HepG2 (cell line): ENCODE measurements around the gene WTAP. TPM values are rescaled to one million over a fixed set of nuclear protein-coding genes. Genes with fewer than 3 reads are reported as not detected.

ENCODE experiments used
- ARNT2 ChIP-seq: sonication (generic); formaldehyde crosslinking; IDR thresholded peaks from 2 replicates; pipeline ENCODE4 v1.8.0; 2022; ENCODE audit warnings: mild to moderate bottlenecking, low read depth, missing genetic modification reagents, moderate library complexity
- FOXA1 ChIP-seq, 2 experiments: fragments of 450-650 bp in 1 of 2; sonication (generic) in 1 of 2; formaldehyde crosslinking in 1 of 2; IDR thresholded peaks; 2 replicates each; pipeline versions ENCODE4 v1.4.0 to v1.6.1; 2016 to 2020; ENCODE audit warnings: missing genetic modification reagents in 1 of 2
- GABPB1 ChIP-seq: IDR thresholded peaks from 2 replicates; pipeline ENCODE4 v1.6.1; 2016; ENCODE audit warnings: mild to moderate bottlenecking, missing genetic modification reagents, moderate library complexity, missing compliant biosample characterization
- NPAS2 ChIP-seq: sonication (generic); formaldehyde crosslinking; IDR thresholded peaks from 2 replicates; pipeline ENCODE4 v1.8.0; 2022; ENCODE audit warnings: mild to moderate bottlenecking, missing genetic modification reagents, borderline replicate concordance
- PHF20 ChIP-seq: sonication (generic); formaldehyde crosslinking; IDR thresholded peaks from 2 replicates; pipeline ENCODE4 v1.5.0; 2020; ENCODE audit warnings: mild to moderate bottlenecking, missing genetic modification reagents
- RORA ChIP-seq: sonication (generic); formaldehyde crosslinking; IDR thresholded peaks from 2 replicates; pipeline ENCODE4 v1.5.0; 2020; ENCODE audit warnings: mild to moderate bottlenecking, missing genetic modification reagents, moderate library complexity
- SIX4 ChIP-seq: sonication (generic); formaldehyde crosslinking; IDR thresholded peaks from 2 replicates; pipeline ENCODE4 v1.4.0; 2020; ENCODE audit warnings: missing genetic modification reagents
- SNAPC2 ChIP-seq: sonication (generic); formaldehyde crosslinking; IDR thresholded peaks from 2 replicates; pipeline ENCODE4 v1.8.1; 2022; ENCODE audit warnings: mild to moderate bottlenecking, missing genetic modification reagents
- SRY ChIP-seq: sonication (generic); formaldehyde crosslinking; IDR thresholded peaks from 2 replicates; pipeline ENCODE4 v1.8.0; 2022; ENCODE audit warnings: mild to moderate bottlenecking, missing genetic modification reagents
- ZNF225 ChIP-seq: sonication (generic); formaldehyde crosslinking; IDR thresholded peaks from 2 replicates; pipeline ENCODE4 v1.4.0; 2020; ENCODE audit warnings: mild to moderate bottlenecking, missing genetic modification reagents
- ZNF24 ChIP-seq: fragments of 450-650 bp; IDR thresholded peaks from 2 replicates; pipeline ENCODE4 v1.6.1; 2017; ENCODE audit warnings: antibody characterized with exemption, mild to moderate bottlenecking
- ZNF317 ChIP-seq: sonication (generic); formaldehyde crosslinking; IDR thresholded peaks from 2 replicates; pipeline ENCODE4 v1.5.0; 2020; ENCODE audit warnings: mild to moderate bottlenecking, missing genetic modification reagents
- ZNF407 ChIP-seq: sonication (generic); formaldehyde crosslinking; IDR thresholded peaks from one replicate; pipeline ENCODE4 v1.5.1; 2020; ENCODE audit warnings: mild to moderate bottlenecking, missing genetic modification reagents; ENCODE audit errors: not compliant biosample characterization
- ZNF543 ChIP-seq: sonication (generic); formaldehyde crosslinking; IDR thresholded peaks from 2 replicates; pipeline ENCODE4 v1.4.0; 2020; ENCODE audit warnings: mild to moderate bottlenecking, missing genetic modification reagents
- ZNF557 ChIP-seq: sonication (generic); formaldehyde crosslinking; IDR thresholded peaks from 2 replicates; pipeline ENCODE4 v1.4.0; 2020; ENCODE audit warnings: missing genetic modification reagents
- ZNF710 ChIP-seq: sonication (generic); formaldehyde crosslinking; IDR thresholded peaks from 2 replicates; pipeline ENCODE4 v1.5.0; 2020; ENCODE audit warnings: mild to moderate bottlenecking, missing genetic modification reagents, borderline replicate concordance
- polyA plus RNA-seq, 8 experiments: library from polyadenylated mRNA; depleted of rRNA in 3 of 8; stranded (reverse) in 7 of 8; unstranded in 1 of 8; fragments of >200 nt; fragmentation: Illumina TruSeq in 4 of 8; extraction: Trizol in 4 of 8; gene quantifications; 2 replicates each; pipeline versions ENCODE4 v1.2.1 to v1.2.3, GENCODE V29; 2011 to 2016; ENCODE audit warnings: low read depth in 4 of 8, missing spikeins in 1 of 8, mixed read lengths in 1 of 8; ENCODE audit not compliant: insufficient read depth in 1 of 8
- total RNA-seq, 5 experiments: library from RNA; depleted of rRNA; stranded (reverse); fragments of >200 nt; fragmentation: Illumina TruSeq; extraction: Trizol; gene quantifications; 2 replicates each; pipeline ENCODE4 v1.2.3, GENCODE V29; 2016; ENCODE audit warnings: low read depth in 1 of 5
- TF ChIP-seq, protein P1 (sequence below): sonication (generic); formaldehyde crosslinking; IDR thresholded peaks from 2 replicates; pipeline ENCODE4 v1.8.0; 2022; ENCODE audit warnings: mild to moderate bottlenecking, missing genetic modification reagents

Gene WTAP
- total and polyA plus RNA-seq, 2 of the 13 experiments (the other 11 are each of a cell fraction or from before 2014, with no cell fraction given) = 31.6 to 167 TPM

DNA sequence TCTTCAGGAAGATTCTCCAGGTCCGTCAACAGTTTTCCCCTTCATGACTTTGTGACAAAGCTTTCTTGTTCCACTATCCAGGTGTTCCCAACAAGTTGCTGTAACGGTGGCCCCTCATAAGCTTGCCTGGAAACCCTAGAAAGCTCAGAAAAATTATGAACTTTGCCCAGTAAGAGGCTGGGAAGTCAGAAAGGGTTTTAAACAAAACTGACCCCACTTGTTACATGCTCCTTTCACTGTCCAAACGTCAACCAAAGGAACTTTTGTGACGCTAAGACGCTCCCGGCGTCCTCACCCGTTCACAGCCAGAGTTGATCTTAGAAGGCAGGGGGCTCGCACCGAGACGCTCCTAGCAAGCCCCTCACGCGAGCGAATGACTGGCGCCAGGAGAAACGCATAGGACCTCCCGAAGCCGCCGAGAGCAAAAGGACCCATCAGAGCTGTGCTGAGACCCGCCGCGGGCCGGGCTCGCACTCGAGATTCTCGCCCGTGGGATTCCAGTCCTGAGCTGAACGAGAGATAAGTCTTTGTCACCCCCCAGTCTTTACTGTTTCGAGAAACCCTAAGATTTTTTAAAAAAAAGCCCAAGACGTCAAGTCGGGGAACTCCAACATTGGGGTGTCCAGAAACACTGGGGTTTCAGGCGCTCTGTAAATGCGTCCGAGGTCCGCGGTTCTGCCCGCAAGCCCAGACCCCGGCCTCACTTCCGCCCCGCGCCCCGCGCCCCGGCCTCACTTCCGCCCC lies 34.0 kb downstream of the WTAP start (continued):
- TF ChIP-seq ZNF407 (CRISPR knock-in tag) (no peak), ZNF557 (CRISPR knock-in tag) (no peak), RORA (CRISPR knock-in tag) (no peak), ZNF317 (CRISPR knock-in tag) (no peak), ZNF24 (no peak), SIX4 (CRISPR knock-in tag) (no peak), ZNF543 (no peak), GABPB1 (CRISPR knock-in tag) (0 out of 2 replicates have a peak, but pooled peaks have one; percentile 76), SNAPC2 (no peak; the same call in 1 of the 2 replicates), ARNT2 (0 out of 2 replicates have a peak, but pooled peaks have one; percentile 34), PHF20 (CRISPR knock-in tag) (0 out of 2 replicates have a peak, but pooled peaks have one; percentile 36), NPAS2 (CRISPR knock-in tag) (no peak), FOXA1 (IDR thresholded peaks at IDR 0.05) (no peak), FOXA1 (CRISPR knock-in tag; IDR thresholded peaks at IDR 0.05) (no peak), ZNF225 (CRISPR knock-in tag) (no peak), SRY (CRISPR knock-in tag) (no peak), ZNF710 (no peak; the same call in 1 of the 2 replicates)
- TF ChIP-seq, protein P1, sequence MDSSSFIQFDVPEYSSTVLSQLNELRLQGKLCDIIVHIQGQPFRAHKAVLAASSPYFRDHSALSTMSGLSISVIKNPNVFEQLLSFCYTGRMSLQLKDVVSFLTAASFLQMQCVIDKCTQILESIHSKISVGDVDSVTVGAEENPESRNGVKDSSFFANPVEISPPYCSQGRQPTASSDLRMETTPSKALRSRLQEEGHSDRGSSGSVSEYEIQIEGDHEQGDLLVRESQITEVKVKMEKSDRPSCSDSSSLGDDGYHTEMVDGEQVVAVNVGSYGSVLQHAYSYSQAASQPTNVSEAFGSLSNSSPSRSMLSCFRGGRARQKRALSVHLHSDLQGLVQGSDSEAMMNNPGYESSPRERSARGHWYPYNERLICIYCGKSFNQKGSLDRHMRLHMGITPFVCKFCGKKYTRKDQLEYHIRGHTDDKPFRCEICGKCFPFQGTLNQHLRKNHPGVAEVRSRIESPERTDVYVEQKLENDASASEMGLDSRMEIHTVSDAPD (CRISPR knock-in tag) = 0 out of 2 replicates have a peak, but pooled peaks have one; percentile 18
